HG02840 (cell line): ENCODE data around the gene AGGF1.
A peak's percentile ranks its signal among the peaks of the same experiment; 100 is the strongest.
"Not testable (repeated sequence)": the region's sequence is repeated elsewhere in the genome, so short reads cannot be mapped to it uniquely, and the experiment has no call there.

ENCODE experiments used
- ATAC-seq: cut with Tn5 transposase; IDR thresholded peaks from one replicate; pipeline ENCODE4 v1.9.1; 2021; ENCODE audit warnings: mild to moderate bottlenecking, moderate library complexity, moderate number of reproducible peaks; ENCODE audit not compliant: unreplicated experiment, low FRiP score

The AGGF1 gene

DNA sequence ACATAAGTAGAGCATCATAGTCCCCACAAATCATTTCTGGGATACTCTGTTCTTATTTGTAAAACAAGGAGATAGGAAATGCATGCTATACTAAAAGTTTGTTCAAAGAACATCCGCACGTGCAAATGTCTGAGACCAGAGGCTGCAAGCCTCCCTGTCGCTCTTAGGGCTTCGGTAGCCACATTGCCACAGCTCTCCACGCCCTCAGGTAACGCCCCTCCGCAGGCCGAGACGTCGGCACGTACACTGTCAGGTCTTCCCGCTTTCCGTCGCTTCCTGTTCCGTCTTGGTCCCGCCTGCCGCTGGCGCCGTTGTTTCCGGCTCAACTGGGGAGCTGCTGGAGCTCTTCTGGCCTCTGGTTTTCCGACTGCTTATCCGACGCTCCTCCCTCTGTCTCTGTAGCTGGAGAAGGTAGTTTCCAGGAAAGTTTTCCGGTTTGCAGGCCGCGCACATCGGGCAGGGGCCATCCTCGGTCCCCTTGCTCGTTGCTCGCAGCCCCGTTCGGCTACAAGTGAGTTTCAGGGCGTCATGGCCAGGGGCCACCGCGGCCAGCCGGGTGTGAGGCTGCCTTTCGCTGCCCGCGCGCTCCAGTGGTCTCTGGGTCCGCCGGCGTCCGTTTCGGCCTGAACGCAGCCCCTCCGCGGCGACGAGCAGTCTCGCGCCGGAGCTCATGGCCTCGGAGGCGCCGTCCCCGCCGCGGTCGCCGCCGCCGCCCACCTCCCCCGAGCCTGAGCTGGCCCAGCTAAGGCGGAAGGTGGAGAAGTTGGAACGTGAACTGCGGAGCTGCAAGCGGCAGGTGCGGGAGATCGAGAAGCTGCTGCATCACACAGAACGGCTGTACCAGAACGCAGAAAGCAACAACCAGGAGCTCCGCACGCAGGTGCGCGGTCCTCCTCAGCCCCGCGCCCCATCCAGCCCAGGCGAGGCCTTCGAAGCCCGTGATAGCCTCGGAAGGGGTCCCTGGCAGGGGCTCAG is at the start of gene AGGF1:
Gene AGGF1 (plus strand): TSS at position 308 of the 975 bp plus-strand sequence. CDS start 363 bp downstream, at position 671.
- ATAC-seq = peak; percentile 98

DNA sequence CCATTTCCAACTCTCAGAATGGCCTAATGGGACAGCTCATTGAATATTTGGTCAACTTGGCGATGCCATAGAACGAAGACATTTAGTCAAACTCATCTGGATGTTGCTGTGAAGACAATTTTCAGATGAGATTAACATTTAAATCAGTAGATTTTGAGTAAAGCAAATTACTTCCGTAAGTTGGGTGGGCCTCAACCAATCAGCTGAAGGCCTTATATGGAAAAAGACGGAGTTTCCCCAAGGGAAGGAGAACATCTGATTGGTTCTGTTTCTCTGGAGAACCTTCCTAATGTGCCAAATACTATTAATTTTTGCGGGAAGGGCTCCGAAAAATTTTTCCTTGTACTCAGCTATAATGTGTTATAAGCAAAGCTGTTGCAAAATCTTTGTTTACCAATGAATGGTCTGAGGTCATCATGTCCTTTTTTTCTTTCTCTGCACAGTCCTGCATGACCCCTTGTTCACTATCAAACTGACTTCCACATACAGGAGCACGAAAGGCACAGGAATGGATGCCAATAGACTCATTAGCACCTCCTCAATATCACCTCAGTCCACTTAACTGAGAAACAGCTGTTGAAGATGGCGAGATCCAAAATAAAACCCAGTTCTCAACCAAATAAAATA is 49.6 kb upstream of the AGGF1 start:
- ATAC-seq = no peak

- no peak for ATAC-seq
These were observed 47.8 kb upstream of the AGGF1 start for GRCh38 chr5:76982450-76982849.

- no peak for ATAC-seq
These were observed 46.7 kb upstream of the AGGF1 start for GRCh38 chr5:76983468-76983867.

GRCh38 chr5:76986825-76987526 is 43.2 kb upstream of the AGGF1 start:
- ATAC-seq = no peak

DNA sequence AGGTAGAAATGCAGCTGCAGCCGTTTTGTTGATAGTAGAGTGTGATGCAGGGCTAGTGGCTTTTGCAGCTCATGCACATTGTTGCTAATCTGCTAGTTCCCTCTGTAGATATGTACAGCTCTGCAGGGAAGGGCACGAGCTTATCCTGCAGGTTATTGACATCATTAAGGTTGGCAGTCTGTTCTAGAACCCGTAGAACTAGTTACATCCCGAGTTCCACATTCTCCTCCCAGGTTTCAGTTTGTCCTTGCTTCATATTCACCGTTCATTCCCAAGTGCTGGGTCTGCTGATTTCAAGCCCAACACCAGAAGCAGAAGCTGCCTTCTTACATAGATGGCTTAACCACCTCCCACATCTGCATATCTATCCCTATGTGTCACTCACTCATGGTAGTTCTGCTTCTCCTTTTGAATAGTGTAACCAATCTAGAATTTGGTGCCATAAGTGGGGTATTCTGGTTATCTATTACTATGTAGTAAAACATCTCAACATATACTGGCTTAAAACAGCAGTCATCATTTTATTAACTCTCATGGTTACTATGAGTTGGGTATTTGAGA is 39.2 kb upstream of the AGGF1 start:
- ATAC-seq = no peak

- not testable (repeated sequence) for ATAC-seq
These were observed 36.8 kb upstream of the AGGF1 start for GRCh38 chr5:76993436-76993835.

GRCh38 chr5:76994337-76994736 is 35.9 kb upstream of the AGGF1 start:
- no peak for ATAC-seq

DNA sequence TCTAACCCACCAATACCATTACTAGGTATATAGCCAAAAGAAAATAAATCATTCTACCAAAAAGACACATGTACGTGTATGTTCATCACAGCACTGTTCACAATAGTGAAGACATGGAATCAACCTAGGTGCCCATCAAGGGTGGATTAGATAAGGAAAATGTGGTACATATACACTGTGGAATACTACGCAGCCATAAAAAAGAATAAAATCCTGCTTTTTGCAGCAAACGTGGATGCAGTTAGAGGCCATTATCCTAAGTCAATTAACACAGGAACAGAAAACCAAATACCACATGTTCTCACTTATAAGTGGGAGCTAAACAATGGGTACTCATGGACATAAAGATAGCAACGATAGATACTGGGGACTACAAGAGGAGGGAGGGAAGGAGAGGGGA is 32.0 kb upstream of the AGGF1 start:
- not testable (repeated sequence) for ATAC-seq

DNA sequence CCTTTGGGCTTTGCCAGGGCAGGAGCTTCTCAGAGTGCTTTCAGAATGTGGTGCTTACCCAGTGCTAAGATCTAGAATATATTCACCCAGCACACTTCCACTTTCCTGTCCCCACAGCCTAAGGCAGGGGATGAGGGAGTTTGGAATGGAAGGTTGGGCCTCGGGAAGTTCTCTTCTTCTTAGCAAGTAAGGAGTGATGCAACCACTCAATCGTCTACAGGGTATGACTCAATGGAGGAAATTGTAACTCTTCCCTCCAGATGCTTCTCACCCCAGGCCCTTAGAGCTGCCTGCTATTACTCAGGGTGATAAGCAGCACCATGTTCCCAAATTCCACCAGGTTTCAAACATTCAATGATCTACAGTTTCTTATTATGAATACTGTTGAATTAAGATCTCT is 30.8 kb upstream of the AGGF1 start:
- ATAC-seq = no peak

DNA sequence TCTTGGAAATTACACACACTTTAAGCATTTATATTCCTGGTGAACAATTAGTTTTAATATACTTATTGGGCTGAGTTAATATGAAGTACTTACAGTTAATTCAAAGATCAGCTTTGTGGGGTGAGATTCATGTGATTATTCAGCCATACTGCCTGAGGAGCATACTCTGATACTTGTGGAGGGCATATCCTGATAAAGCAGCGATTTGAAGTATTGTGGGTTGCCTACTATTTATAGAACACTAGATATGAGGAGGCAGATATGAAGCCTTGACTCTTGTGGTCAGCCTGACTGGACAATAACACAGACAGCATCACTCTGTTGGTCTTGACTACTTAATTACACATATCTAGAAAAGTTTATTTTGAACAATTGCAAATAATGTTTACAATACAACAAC is 27.0 kb upstream of the AGGF1 start:
- no peak for ATAC-seq

GRCh38 chr5:77006124-77006523 is 24.1 kb upstream of the AGGF1 start:
- no peak for ATAC-seq

GRCh38 chr5:77008413-77008812 is 21.8 kb upstream of the AGGF1 start:
- ATAC-seq = no peak

GRCh38 chr5:77010243-77010642 is 20.0 kb upstream of the AGGF1 start:
- no peak for ATAC-seq

DNA sequence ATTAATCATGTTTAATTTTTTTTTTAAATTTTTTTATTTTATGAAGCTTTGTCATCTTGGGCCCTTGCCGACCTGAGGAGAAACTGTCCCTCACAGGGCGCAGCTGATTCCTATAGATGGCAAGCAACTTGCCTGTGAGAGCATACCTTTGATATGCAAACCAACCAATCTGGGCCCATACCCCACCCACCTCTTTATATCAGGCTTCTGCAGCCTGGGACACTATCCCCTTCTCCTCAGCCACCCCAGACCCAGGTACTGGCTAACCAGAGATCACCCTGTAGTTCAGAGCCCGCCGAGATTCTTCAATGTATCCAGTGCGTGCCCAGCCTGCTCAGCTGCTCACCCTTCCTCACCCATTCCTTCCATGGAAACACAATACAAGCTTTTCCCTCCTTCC is 18.7 kb upstream of the AGGF1 start:
- no peak for ATAC-seq

GRCh38 chr5:77012601-77013000 is 17.6 kb upstream of the AGGF1 start:
- no peak for ATAC-seq

DNA sequence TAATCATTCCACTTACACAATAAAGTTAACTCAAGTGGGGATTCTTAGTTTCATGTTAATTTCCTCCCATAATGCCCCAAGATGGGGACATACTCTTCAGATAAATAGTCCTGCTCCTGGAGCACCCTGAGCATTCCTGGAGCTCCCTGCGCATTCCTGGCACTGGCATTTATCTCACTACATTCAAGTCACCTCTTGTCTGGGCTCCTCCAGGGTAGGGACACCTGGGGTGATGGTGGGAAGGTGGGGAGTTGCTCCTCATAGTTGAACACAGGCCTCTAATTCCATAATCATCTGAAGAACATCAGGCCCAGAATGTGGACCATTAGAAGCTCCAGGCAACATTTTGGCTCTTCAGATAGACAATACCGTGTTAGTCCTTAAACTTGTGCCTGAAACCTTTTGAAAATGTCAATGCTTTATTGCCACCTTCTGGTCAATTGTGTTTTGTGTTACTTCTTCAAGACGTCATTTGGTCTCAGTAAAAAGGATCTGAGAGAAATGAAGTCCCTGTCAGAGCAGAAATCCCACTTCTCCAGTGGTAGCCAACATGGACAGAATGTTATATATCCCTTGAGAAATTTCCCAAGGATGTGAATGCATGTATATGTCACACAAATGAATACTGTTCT is 14.2 kb upstream of the AGGF1 start:
- no peak for ATAC-seq

GRCh38 chr5:77016962-77017361 is 13.2 kb upstream of the AGGF1 start:
- no peak for ATAC-seq

GRCh38 chr5:77017668-77018067 is 12.5 kb upstream of the AGGF1 start:
- no peak for ATAC-seq
